Thoracic aorta (tissue), 2 donors: ENCODE measurements around the gene SFR1. TPM values are rescaled to one million over a fixed set of nuclear protein-coding genes. Genes with fewer than 3 reads are reported as not detected.

Experiments used
- ATAC-seq: fragments of 150-250 bp; one replicate; pipeline ENCODE4 v1.8.0; 2017; ENCODE audit warnings: low read depth; ENCODE audit not compliant: insufficient number of reproducible peaks, low FRiP score
- DNase-seq: peaks from one replicate; pipeline ENCODE4 v3.0.0-alpha.2; 2020; ENCODE audit warnings: low spot score
- H3K27ac ChIP-seq, 2 donors: fragments of 200-600 bp; sonication (generic); 1 replicate in 1 of 2; 2 replicates in 1 of 2; pipeline ENCODE4 v1.5.1; 2016; ENCODE audit warnings: mild to moderate bottlenecking in 2 of 2, moderate library complexity in 2 of 2
- H3K27me3 ChIP-seq: fragments of 200-600 bp; sonication (generic); replicated peaks from 2 replicates; pipeline ENCODE4 v1.6.0; 2016; ENCODE audit warnings: mild to moderate bottlenecking; ENCODE audit not compliant: insufficient read depth
- H3K36me3 ChIP-seq: fragments of 200-600 bp; sonication (generic); one replicate; pipeline ENCODE4 v1.5.1; 2016
- H3K4me1 ChIP-seq, 2 donors: fragments of 200-600 bp; sonication (generic); 1 replicate in 1 of 2; 2 replicates in 1 of 2; pipeline versions ENCODE4 v1.5.1 to v1.6.0; 2016; ENCODE audit warnings: low read depth in 2 of 2, mild to moderate bottlenecking in 1 of 2; ENCODE audit not compliant: control insufficient read depth in 1 of 2
- H3K4me3 ChIP-seq: fragments of 200-600 bp; sonication (generic); 2 replicates; pipeline ENCODE4 v1.5.1; 2016; ENCODE audit warnings: mild to moderate bottlenecking
- H3K9me3 ChIP-seq: fragments of 200-600 bp; sonication (generic); 2 replicates; pipeline ENCODE4 v1.5.1; 2016
- CTCF ChIP-seq: fragments of 200-600 bp; sonication (generic); IDR thresholded peaks from one replicate; pipeline ENCODE4 v1.5.1; 2019; ENCODE audit warnings: antibody characterized with exemption
- total RNA-seq, 2 donors: library from RNA; depleted of rRNA; stranded (reverse); fragments of >200 nt; gene quantifications; one replicate each; pipeline versions ENCODE4 v1.1.0 to v1.2.3, GENCODE V29; 2016

Gene SFR1
- total RNA-seq, 2 donors from 2014 or later = 4.9 to 7.4 TPM

GRCh38 chr10:104117839-104118323 is 4.1 kb upstream of the SFR1 start:
- DNase-seq (no peak), ATAC-seq (no peak)
- H3K36me3 ChIP-seq = no peaks in the 10 kb centered on the region
- H3K27ac ChIP-seq = no peak overlapping the region
- no peaks in the 10 kb centered on the region for H3K27me3 ChIP-seq
- no peaks in the 10 kb centered on the region for H3K9me3 ChIP-seq
- no peak for TF ChIP-seq CTCF
- no peak overlapping the region for H3K4me3 ChIP-seq
- H3K4me1 ChIP-seq = peaks cover 14 to 20% of the 10 kb centered on the region in 2 donors

GRCh38 chr10:104119996-104120395 is 2.0 kb upstream of the SFR1 start:
- H3K36me3 ChIP-seq = no peaks in the 10 kb centered on the region
- H3K27ac ChIP-seq = peak overlapping the region; percentile 98
- no peak for TF ChIP-seq CTCF
- DNase-seq (no peak), ATAC-seq (no peak)
- H3K4me3 ChIP-seq = peak overlapping the region; percentile 87
- H3K4me1 ChIP-seq = peaks cover 17 to 21% of the 10 kb centered on the region in 2 donors
- H3K9me3 ChIP-seq = no peaks in the 10 kb centered on the region
- H3K27me3 ChIP-seq = no peaks in the 10 kb centered on the region

- ATAC-seq = no peak
- Histone ChIP-seq H3K9me3 (no peaks in the 10 kb centered on the region), H3K36me3 (no peaks in the 10 kb centered on the region), H3K27ac (peak overlapping the region; percentile 98), H3K27me3 (no peaks in the 10 kb centered on the region), H3K4me1 (peaks cover 17 to 21% of the 10 kb centered on the region in 2 donors), H3K4me3 (peak overlapping the region; percentile 87)
- no peak for DNase-seq
- no peak for TF ChIP-seq CTCF
Observed at GRCh38 chr10:104120512-104120902, 1.5 kb upstream of the SFR1 start.

- no peaks in the 10 kb centered on the region for H3K9me3 ChIP-seq
- no peaks in the 10 kb centered on the region for H3K27me3 ChIP-seq
- ATAC-seq (peak; percentile 89), DNase-seq (peak; percentile 97)
- peaks cover 17 to 21% of the 10 kb centered on the region in 2 donors for H3K4me1 ChIP-seq
- no peak for TF ChIP-seq CTCF
- H3K36me3 ChIP-seq = no peaks in the 10 kb centered on the region
- H3K27ac ChIP-seq = peak overlapping the region; percentile 98
- peak overlapping the region; percentile 87 for H3K4me3 ChIP-seq
Observed at GRCh38 chr10:104120903-104121484, 977 bp upstream of the SFR1 start.

- Histone ChIP-seq H3K27ac (peak overlapping the region; percentile 87 to 98), H3K4me1 (peaks cover 17 to 21% of the 10 kb centered on the region in 2 donors), H3K36me3 (no peaks in the 10 kb centered on the region), H3K4me3 (peak overlapping the region; percentile 87), H3K27me3 (no peaks in the 10 kb centered on the region), H3K9me3 (no peaks in the 10 kb centered on the region)
- no peak for DNase-seq
- no peak for ATAC-seq
- no peak for TF ChIP-seq CTCF
Observed at GRCh38 chr10:104122225-104123107, 495 bp downstream of the SFR1 start.
